HCT116 (cell line): ENCODE data around the gene POMGNT1. TPM values are rescaled to one million over a fixed set of nuclear protein-coding genes. Genes with fewer than 3 reads are reported as not detected.
A peak's percentile ranks its signal among the peaks of the same experiment; 100 is the strongest.
"Not testable (repeated sequence)": the region's sequence is repeated elsewhere in the genome, so short reads cannot be mapped to it uniquely, and the experiment has no call there.

Source experiments
- ATAC-seq: fragments of 200-7000 bp; cut with Tn5 transposase; 2 replicates; pipeline ENCODE4 v1.9.1; 2020; ENCODE audit warnings: mild to moderate bottlenecking, moderate library complexity
- BruUV-seq: library from RNA; stranded (reverse); fragments of 400-500 nt; replicated peaks from 2 replicates; lab custom pipeline; 2021; lab: Mats Ljungman, UMichigan
- CTCF ChIA-PET: fragments of 300-600 bp; sonication (Branson Sonifier 250); formaldehyde crosslinking; loops from one replicate; lab custom pipeline; 2021; ENCODE audit warnings: antibody characterized with exemption; lab: Charles Lee
- POLR2A ChIA-PET: fragments of 300-600, 350-600 bp; sonication (Branson Sonifier 250); formaldehyde crosslinking; loops from one replicate; lab custom pipeline; 2021; ENCODE audit warnings: antibody characterized with exemption; lab: Charles Lee
- RAD21 ChIA-PET, 2 experiments: fragments of 300-600 bp; sonication (Branson Sonifier 250); formaldehyde crosslinking; loops; one replicate each; lab custom pipeline; 2023; ENCODE audit warnings: low total read pairs in 2 of 2; ENCODE audit not compliant: uncharacterized antibody in 2 of 2, unreplicated experiment in 2 of 2, low non-redundant PET in 1 of 2; lab: Charles Lee
- DNase-seq: peaks from one replicate; pipeline ENCODE4 v3.0.0-alpha.2; 2010; ENCODE audit warnings: low read depth, low spot score
- H2AFZ ChIP-seq: fragments of 200-600 bp; shearing (Covaris generic), sonication (generic); 2 replicates; pipeline ENCODE4 v1.6.1; 2017; ENCODE audit warnings: low read depth, mixed run types, mixed read lengths, antibody characterized with exemption, low read length; ENCODE audit not compliant: poor library complexity, severe bottlenecking
- H3K27ac ChIP-seq: 2 replicates; pipeline ENCODE4 v1.5.1; 2012; ENCODE audit warnings: low read depth, low read length
- H3K27me3 ChIP-seq: fragments of 200-600 bp; sonication (generic); 2 replicates; pipeline ENCODE4 v1.6.1; 2016; ENCODE audit warnings: mixed run types, low read length, mixed read lengths; ENCODE audit not compliant: insufficient read depth
- H3K36me3 ChIP-seq, 2 experiments: fragments of 200-500 bp in 1 of 2; fragments of 200-600 bp in 1 of 2; sonication (Bioruptor generic) in 1 of 2; sonication (generic) in 1 of 2; 2 replicates each; pipeline versions ENCODE4 v1.5.1 to v1.6.1; 2014 to 2016; ENCODE audit warnings: low read length in 2 of 2, inconsistent platforms in 1 of 2, mixed read lengths in 1 of 2, mixed run types in 1 of 2; ENCODE audit not compliant: insufficient read depth in 2 of 2, control insufficient read depth in 1 of 2
- H3K4me1 ChIP-seq, 2 experiments: fragments of 200-600 bp in 1 of 2; sonication (generic) in 1 of 2; 2 replicates each; pipeline versions ENCODE4 v1.5.1 to v1.6.1; 2012 to 2017; ENCODE audit warnings: low read length in 2 of 2, inconsistent platforms in 1 of 2, mild to moderate bottlenecking in 1 of 2, mixed read lengths in 1 of 2, mixed run types in 1 of 2, moderate library complexity in 1 of 2; ENCODE audit not compliant: insufficient read depth in 2 of 2, control insufficient read depth in 1 of 2
- H3K4me2 ChIP-seq: fragments of 200-600 bp; sonication (generic); 2 replicates; pipeline ENCODE4 v1.6.1; 2017; ENCODE audit warnings: mixed run types, low read length, mixed read lengths
- H3K4me3 ChIP-seq, 2 experiments: fragments of 200-600 bp in 1 of 2; sonication (generic) in 1 of 2; replicated peaks in 1 of 2; 2 replicates each; pipeline ENCODE4 v1.5.1; 2011 to 2016; ENCODE audit warnings: low read length in 2 of 2, control low read depth in 1 of 2, low read depth in 1 of 2, mild to moderate bottlenecking in 1 of 2, mixed read lengths in 1 of 2, mixed run types in 1 of 2
- H3K79me2 ChIP-seq: fragments of 200-600 bp; sonication (generic); 2 replicates; pipeline ENCODE4 v1.6.1; 2017; ENCODE audit warnings: mild to moderate bottlenecking, mixed run types, low read length, moderate library complexity, mixed read lengths; ENCODE audit not compliant: insufficient read depth
- H3K9ac ChIP-seq: fragments of 200-600 bp; sonication (generic); 2 replicates; pipeline ENCODE4 v1.6.1; 2016; ENCODE audit warnings: low read length, mixed read lengths
- H3K9me2 ChIP-seq: fragments of 200-600 bp; sonication (generic), shearing (Covaris generic); 2 replicates; pipeline ENCODE4 v1.6.1; 2017; ENCODE audit warnings: mixed run types, mild to moderate bottlenecking, moderate library complexity; ENCODE audit not compliant: insufficient read depth
- H3K9me3 ChIP-seq, 2 experiments: fragments of 200-500 bp in 1 of 2; fragments of 200-600 bp in 1 of 2; sonication (Bioruptor generic) in 1 of 2; sonication (generic) in 1 of 2; 2 replicates each; pipeline ENCODE4 v1.6.1; 2014 to 2017; ENCODE audit warnings: low read length in 2 of 2, mixed read lengths in 2 of 2, inconsistent platforms in 1 of 2, low read depth in 1 of 2, mild to moderate bottlenecking in 1 of 2, mixed run types in 1 of 2, moderate library complexity in 1 of 2; ENCODE audit not compliant: control insufficient read depth in 1 of 2, insufficient read depth in 1 of 2
- H4K20me1 ChIP-seq: fragments of 200-600 bp; sonication (generic), shearing (Covaris generic); 2 replicates; pipeline ENCODE4 v1.6.1; 2017; ENCODE audit warnings: mixed run types, mild to moderate bottlenecking, moderate library complexity; ENCODE audit not compliant: insufficient read depth
- JUND ChIP-seq: IDR thresholded peaks from 2 replicates; pipeline ENCODE4 v1.6.1; 2012
- RAD21 ChIP-seq: IDR thresholded peaks from 2 replicates; pipeline ENCODE4 v1.6.1; 2012; ENCODE audit warnings: low read depth, mild to moderate bottlenecking
- intact Hi-C: fragments of 100-400 bp; cut with micrococcal nuclease; formaldehyde crosslinking; loops from 2 replicates; pipeline ENCODE4 v1.10.0; 2022
- total RNA-seq: library from RNA; stranded (reverse); gene quantifications from one replicate; pipeline ENCODE4 v1.2.1, GENCODE V29; 2021; ENCODE audit not compliant: unreplicated experiment
- TF ChIP-seq, protein P1 (sequence below), 3 experiments: fragments of 200-600 bp in 1 of 3; sonication (generic) in 1 of 3; IDR thresholded peaks in 2 of 3; conservative IDR thresholded peaks in 1 of 3; 2 replicates each; pipeline ENCODE4 v1.5.1; 2012 to 2017; ENCODE audit warnings: low read depth in 2 of 3, low read length in 2 of 3, antibody characterized with exemption in 1 of 3, borderline replicate concordance in 1 of 3, control low read depth in 1 of 3, mild to moderate bottlenecking in 1 of 3, mixed read lengths in 1 of 3, mixed run types in 1 of 3, moderate library complexity in 1 of 3; ENCODE audit not compliant: insufficient read depth in 1 of 3
- TF ChIP-seq, protein P2 (sequence below): IDR thresholded peaks from 2 replicates; pipeline ENCODE4 v1.6.1; 2012; ENCODE audit warnings: low read depth

POMGNT1 gene
- total RNA-seq, 1 experiment from 2014 or later, result 97.7 TPM

DNA sequence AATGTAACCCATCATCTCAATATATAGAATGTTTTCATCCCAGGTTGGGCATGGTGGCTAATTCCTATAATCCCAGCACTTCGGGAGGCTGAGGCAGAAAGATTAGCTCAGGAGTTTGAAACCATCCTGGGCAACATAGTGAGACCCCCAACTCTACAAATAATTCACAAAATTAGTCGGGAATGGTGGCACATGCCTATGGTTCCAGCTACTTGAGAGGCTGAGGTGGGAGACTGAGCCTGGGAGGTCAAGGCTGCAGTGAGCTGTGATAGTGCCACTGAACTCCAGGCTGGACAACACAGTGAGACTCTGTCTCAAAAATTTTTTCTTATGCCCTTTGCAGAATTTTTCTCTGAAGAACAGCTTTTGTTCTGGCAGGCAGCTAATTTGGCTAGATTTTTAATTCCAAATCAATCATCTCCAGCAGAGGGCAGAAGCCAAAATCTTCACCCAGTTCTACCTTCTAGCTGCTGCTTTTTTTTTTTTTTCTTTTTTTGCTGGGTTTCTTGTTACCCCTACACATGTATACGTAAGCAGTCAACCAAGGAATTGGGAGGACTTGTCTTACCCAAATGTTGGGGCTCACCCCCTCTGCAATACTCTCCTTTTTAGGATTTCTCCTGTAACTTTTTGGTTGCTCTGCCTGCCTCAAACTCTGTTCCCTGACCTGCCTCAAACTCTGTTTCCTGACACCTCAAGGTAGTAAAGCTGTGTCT, 46.6 kb upstream of the POMGNT1 start:
- no peaks in the 10 kb centered on the region for H3K27me3 ChIP-seq
- peaks cover 16 to 31% of the 10 kb centered on the region in 2 experiments for H3K4me1 ChIP-seq
- POLR2A ChIA-PET, result interaction anchor here (0.7 kb wide), 2 partner anchors 16 to 71 kb away, joined by 3 to 4 read pairs; no protein-coding TSS in a partner anchor
- CTCF ChIA-PET, result interaction anchor here (0.7 to 4.7 kb wide), 11 partner anchors 9 to 103 kb away, joined by 3 to 48 read pairs (median 5); no protein-coding TSS in a partner anchor
- no TSS peak for BruUV-seq
- H3K4me2 ChIP-seq, result peak overlapping the region; percentile 31
- H4K20me1 ChIP-seq, result no peaks in the 10 kb centered on the region
- ATAC-seq, result no peak
- DNase-seq, result no peak
- H3K27ac ChIP-seq, result 0 out of 2 replicates have a peak overlapping the region, but pooled peaks have one; percentile 2
- TF ChIP-seq JUND (no peak), RAD21 (0 out of 2 replicates have a peak, but pooled peaks have one; percentile 12)
- TF ChIP-seq, protein P1, sequence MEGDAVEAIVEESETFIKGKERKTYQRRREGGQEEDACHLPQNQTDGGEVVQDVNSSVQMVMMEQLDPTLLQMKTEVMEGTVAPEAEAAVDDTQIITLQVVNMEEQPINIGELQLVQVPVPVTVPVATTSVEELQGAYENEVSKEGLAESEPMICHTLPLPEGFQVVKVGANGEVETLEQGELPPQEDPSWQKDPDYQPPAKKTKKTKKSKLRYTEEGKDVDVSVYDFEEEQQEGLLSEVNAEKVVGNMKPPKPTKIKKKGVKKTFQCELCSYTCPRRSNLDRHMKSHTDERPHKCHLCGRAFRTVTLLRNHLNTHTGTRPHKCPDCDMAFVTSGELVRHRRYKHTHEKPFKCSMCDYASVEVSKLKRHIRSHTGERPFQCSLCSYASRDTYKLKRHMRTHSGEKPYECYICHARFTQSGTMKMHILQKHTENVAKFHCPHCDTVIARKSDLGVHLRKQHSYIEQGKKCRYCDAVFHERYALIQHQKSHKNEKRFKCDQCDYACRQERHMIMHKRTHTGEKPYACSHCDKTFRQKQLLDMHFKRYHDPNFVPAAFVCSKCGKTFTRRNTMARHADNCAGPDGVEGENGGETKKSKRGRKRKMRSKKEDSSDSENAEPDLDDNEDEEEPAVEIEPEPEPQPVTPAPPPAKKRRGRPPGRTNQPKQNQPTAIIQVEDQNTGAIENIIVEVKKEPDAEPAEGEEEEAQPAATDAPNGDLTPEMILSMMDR (IDR thresholded peaks at IDR 0.05 in 2 of 3, conservative IDR thresholded peaks at IDR 0.05 in 1 of 3; ENCODE audit: borderline replicate concordance in 1 of 3, insufficient read depth in 1 of 3, low read depth in 2 of 3, low read length in 2 of 3), result peak; percentile 42 to 54 (median 45); a peak in 5 of 6 replicates
- TF ChIP-seq, protein P2, sequence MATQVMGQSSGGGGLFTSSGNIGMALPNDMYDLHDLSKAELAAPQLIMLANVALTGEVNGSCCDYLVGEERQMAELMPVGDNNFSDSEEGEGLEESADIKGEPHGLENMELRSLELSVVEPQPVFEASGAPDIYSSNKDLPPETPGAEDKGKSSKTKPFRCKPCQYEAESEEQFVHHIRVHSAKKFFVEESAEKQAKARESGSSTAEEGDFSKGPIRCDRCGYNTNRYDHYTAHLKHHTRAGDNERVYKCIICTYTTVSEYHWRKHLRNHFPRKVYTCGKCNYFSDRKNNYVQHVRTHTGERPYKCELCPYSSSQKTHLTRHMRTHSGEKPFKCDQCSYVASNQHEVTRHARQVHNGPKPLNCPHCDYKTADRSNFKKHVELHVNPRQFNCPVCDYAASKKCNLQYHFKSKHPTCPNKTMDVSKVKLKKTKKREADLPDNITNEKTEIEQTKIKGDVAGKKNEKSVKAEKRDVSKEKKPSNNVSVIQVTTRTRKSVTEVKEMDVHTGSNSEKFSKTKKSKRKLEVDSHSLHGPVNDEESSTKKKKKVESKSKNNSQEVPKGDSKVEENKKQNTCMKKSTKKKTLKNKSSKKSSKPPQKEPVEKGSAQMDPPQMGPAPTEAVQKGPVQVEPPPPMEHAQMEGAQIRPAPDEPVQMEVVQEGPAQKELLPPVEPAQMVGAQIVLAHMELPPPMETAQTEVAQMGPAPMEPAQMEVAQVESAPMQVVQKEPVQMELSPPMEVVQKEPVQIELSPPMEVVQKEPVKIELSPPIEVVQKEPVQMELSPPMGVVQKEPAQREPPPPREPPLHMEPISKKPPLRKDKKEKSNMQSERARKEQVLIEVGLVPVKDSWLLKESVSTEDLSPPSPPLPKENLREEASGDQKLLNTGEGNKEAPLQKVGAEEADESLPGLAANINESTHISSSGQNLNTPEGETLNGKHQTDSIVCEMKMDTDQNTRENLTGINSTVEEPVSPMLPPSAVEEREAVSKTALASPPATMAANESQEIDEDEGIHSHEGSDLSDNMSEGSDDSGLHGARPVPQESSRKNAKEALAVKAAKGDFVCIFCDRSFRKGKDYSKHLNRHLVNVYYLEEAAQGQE, result no peak
- H3K79me2 ChIP-seq, result peaks cover 20% of the 10 kb centered on the region
- RAD21 ChIA-PET, result interaction anchor here (0.6 to 1.3 kb wide), 4 partner anchors 21 to 103 kb away, joined by 3 to 5 read pairs (median 3); no protein-coding TSS in a partner anchor
- peak overlapping the region; percentile 97 for H2AFZ ChIP-seq
- peak overlapping the region; percentile 10; the same call in 1 of the 2 replicates for H3K9ac ChIP-seq
- peaks cover 2 to 9% of the 10 kb centered on the region in 2 experiments; a peak in 2 of 4 replicates for H3K36me3 ChIP-seq
- intact Hi-C loops, result no loop called here
- H3K9me3 ChIP-seq, result no peaks in the 10 kb centered on the region
- no peaks in the 10 kb centered on the region for H3K9me2 ChIP-seq
- no peak overlapping the region for H3K4me3 ChIP-seq

DNA sequence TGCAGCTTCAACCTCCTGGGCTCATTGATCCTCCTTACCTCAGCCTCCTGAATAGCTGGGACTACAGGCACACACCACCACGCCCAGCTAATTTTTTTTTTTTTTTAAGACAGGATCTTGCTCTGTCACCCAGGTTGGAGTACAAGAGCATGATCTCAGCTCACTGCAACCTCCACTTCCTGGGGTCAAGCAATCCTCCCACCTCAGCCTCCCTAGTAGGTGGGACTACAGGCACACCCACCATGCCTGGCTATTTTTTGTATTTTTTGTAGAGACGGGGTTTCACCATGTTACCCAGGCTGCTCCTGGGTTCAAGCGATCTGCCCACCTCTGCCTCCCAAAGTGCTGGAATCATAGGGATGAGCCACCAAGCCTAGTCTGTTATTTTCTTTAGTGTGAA, 45.6 kb upstream of the POMGNT1 start:
- H2AFZ ChIP-seq, RAD21 ChIA-PET, POLR2A ChIA-PET, H3K4me3 ChIP-seq, H3K4me2 ChIP-seq, H3K27ac ChIP-seq, H3K36me3 ChIP-seq, ATAC-seq, H3K9ac ChIP-seq, intact Hi-C loops, DNase-seq, H3K27me3 ChIP-seq, BruUV-seq, H3K9me3 ChIP-seq, H4K20me1 ChIP-seq, H3K9me2 ChIP-seq: not testable (repeated sequence)
- peaks cover 13 to 25% of the 10 kb centered on the region in 2 experiments for H3K4me1 ChIP-seq
- CTCF ChIA-PET, result interaction anchor here (1.8 to 4.7 kb wide), 2 partner anchors 10 to 19 kb away, joined by 17 to 48 read pairs; no protein-coding TSS in a partner anchor
- H3K79me2 ChIP-seq, result peaks cover 11% of the 10 kb centered on the region
